Upper lobe of left lung (tissue), 4 donors: ENCODE results near the gene CABLES1.

ENCODE experiments used
- CTCF ChIP-seq, 6 experiments: fragments of 450-650 bp in 4 of 6; fragments of 200-600 bp in 2 of 6; sonication (generic) in 2 of 6; IDR thresholded peaks; one replicate each; pipeline ENCODE4 v1.5.1; 2016 to 2019; ENCODE audit warnings: antibody characterized with exemption in 6 of 6
- EP300 ChIP-seq, 4 donors: sonication (generic); formaldehyde crosslinking; IDR thresholded peaks; one replicate each; pipeline ENCODE4 v1.5.1; 2017; ENCODE audit warnings: antibody characterized with exemption in 4 of 4, control low read depth in 2 of 4
- POLR2A ChIP-seq, 4 donors: fragments of 450-650 bp; IDR thresholded peaks; one replicate each; pipeline ENCODE4 v1.5.1; 2016 to 2017; ENCODE audit warnings: antibody characterized with exemption in 4 of 4, mild to moderate bottlenecking in 2 of 4

GRCh38 chr18:23095463-23095862 lies 39.8 kb upstream of the CABLES1 start:
- no peak for TF ChIP-seq POLR2A (IDR thresholded peaks at IDR 0.05)
- no peak for TF ChIP-seq EP300 (IDR thresholded peaks at IDR 0.05)
- no peak for TF ChIP-seq CTCF (IDR thresholded peaks at IDR 0.05)
